Right ventricle myocardium inferior (tissue), 1 donor: ENCODE data around the gene CADPS2. TPM values are rescaled to one million over a fixed set of nuclear protein-coding genes. Genes with fewer than 3 reads are reported as not detected.
"Not testable (repeated sequence)": the region's sequence is repeated elsewhere in the genome, so short reads cannot be mapped to it uniquely, and the experiment has no call there.

Experiments
- ATAC-seq: fragments of 200-7000 bp; cut with Tn5 transposase; one replicate; pipeline ENCODE4 v1.9.1; 2020; ENCODE audit warnings: mild to moderate bottlenecking, moderate library complexity
- DNase-seq: peaks from one replicate; pipeline ENCODE4 v3.0.0; 2021; ENCODE audit errors: missing footprints
- intact Hi-C: fragments of 100-400 bp; cut with DNase I; formaldehyde crosslinking; loops from one replicate; pipeline ENCODE4 v1.11.0; 2022
- total RNA-seq: library from RNA; stranded (reverse); fragmentation: NEBNext Ultra II Directional; extraction: Animal tissue kit (Norgen Biotek cat#: 25700); gene quantifications from one replicate; pipeline ENCODE4 v1.2.1, GENCODE V29; 2021
- donor health status: DM: no; HTN: yes; CAD: no; lungs with severe emphysema.

Gene CADPS2
- total RNA-seq, 1 donor from 2014 or later = 20.8 TPM

DNA sequence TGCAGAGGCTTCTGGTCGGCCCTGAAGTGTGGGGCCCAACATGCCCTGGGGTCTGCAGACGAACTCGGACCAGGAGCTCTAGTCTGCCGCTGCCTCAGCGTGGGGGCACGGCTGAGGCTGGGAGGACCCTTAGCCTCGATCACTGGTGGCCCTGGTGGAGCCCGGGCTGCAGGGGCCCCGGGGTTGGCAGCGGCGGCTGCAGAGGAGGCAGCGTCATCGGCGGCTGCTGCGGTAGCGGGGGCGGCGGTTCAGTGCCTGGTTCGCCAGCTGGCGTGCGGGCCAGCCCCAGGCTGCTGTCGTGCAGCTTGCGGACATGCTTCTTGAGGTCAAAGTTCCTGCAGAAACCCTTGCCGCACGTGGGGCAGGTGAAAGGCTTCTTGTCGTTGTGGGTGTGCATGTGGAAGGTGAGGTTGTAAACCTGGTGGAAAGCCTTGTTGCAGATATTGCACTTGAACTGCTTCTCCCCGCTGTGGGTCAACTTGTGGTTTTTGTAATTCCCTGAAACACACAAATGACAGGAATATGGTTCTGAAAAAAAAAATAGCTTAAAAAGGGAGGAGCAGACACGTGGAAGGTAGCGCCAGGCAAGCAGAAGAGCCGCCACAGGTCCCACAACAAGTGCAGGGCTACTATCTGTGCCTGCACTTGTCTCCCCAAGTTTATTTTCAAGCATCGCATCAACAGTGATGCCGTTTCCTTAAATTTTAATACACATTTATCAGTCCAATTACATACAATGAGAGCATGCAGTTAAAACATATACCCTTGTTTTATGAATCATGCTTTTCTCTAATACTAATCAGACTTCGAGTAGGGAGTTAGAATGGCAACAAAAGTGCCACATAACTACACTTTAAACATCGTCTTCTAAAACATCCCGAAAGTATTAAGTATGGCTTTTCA lies 584.2 kb downstream of the CADPS2 start:
- intact Hi-C loops = no loop called here
- no peak for ATAC-seq
- no peak for DNase-seq

DNA sequence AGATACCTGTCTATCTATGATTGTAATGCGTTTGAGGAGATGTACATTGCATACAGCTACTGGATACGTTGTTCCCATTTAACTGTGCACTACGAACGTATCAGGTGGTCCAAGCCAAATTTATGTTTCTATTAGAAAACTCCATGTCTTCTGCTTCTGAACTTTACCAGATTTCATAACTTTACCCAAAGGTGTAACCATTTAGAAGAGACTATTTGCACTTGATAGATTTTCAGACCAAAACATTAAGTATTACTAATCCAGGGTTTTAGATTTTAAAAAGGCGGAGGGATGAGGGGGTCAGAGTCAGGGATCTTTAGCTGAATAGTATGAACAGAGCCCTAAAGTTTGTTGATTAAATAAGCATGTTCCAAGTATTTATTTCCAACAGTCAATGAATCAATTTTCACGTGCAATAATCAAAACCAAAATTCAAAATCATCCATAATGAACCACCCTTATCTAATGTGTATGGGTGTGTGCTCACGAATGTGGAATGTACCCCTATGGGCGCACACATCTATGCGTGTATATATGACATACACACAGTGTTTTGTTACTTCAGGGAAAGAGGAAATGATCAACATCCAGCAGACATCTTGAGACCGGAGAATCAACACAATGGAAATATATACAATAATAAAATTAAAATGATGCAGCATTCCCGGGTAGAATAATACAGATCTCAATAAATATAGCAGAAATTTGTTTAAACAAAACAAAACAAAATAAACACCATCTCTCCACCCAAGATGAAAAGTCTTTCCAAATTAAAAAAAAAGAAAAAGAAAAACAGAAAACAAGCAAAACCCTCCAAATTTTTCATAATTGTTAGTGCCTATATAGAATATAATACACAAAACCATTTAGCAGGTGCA lies 585.1 kb downstream of the CADPS2 start:
- ATAC-seq = no peak
- no peak for DNase-seq
- intact Hi-C loops = no loop called here

DNA sequence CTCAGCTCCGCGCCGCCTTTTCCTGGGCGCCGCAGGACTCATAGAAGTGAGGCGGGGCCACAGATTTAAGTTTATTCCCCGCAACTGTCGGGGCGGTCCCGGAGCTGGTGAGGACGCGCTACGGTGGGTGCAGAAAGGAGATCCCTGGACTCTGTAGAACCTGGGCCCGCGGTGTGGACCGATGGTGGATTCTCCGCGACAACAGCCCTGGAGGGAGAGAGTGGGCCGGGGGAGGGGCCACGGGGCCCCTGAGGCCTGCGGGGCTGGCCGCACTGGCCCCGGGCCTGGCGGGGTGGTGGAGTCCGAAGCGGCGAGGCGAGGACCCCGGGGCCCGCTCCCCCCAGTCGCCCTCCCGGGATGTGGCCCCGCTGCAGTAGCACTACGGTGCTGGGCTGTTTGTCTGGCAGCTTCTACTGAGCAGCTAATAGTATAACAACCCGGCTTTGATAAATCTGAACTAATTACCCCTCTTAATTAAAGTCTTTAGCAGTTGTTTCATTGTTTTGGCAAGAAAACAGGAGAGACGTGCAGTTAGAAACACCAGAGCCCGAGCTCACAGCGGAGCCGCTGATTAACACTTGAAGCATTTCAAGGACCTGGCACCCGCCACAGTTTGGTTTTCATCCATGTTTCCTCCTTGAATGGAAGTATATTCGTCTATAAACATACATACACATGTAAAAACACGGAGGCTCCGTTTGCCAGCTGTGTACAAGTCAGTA lies 585.9 kb downstream of the CADPS2 start:
- ATAC-seq (no peak), DNase-seq (no peak)
- intact Hi-C loops = no loop called here

DNA sequence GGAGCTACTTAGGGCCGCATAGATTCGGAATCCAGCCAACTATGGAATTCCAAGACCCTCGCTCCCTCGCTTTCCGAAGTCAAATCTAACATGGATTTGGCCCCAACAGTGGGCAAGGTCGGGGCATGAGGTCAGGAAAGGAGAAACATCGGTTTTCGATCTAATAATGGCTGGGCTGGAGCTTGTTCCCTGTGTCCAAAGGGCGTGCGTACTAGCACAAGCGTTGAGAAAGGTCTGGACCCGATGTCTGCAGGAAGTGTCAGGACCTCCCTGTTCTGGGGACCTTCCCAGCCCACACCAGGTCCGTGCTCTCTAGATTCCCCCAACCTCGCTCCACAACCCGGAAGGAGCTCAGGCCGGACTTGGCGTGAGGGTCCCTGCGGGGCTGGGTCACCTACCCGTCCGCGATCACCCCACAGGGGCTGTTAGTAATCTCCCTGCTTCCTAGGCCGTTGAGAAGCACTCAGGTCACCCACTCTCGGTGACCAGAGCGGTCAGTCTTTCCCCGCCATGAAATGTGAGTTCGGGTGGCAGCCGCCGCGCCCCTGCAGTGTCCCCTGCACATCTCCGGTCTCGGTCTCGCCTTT lies 586.5 kb downstream of the CADPS2 start:
- ATAC-seq (no peak), DNase-seq (no peak)
- intact Hi-C loops = no loop called here

DNA sequence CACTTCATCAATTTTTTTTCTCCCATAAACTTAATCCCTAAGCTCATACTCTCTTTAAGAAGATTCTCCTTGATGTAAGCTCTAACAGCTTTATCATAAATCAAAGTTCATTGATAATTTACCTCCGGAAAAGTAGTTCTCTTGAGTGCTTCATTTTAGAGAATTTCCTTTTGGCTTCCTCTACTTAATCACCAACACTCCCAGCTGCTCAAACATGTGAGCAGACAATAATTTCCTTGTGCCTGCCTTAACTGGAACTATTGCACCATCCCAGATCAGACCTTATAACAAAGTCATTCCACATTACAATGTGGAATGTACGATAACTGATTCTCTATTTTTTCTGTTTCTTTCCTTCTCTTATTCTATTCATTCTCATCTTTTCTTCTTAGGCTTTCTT lies 587.6 kb downstream of the CADPS2 start:
- intact Hi-C loops = no loop called here
- no peak for DNase-seq

DNA sequence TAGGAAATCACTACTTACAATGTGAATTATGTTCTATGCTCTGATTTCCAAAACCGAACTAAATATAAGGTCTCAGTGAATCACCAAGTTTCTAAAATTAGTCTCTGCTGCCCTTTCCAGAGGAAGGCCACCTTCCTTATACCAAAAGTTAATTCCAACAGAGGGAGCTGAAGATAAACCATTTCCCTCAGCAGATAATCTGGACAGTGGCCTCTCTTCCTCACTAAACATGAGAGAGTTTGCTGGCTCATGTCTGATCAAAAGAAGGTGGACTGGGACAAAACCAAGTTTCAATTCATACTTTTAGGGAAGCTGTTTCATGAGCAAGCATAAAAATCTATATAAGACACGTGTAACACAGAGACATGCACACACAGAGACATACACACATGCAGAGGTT lies 588.1 kb downstream of the CADPS2 start:
- DNase-seq (no peak), ATAC-seq (no peak)
- intact Hi-C loops = no loop called here

More for the DNA sequence above, 587.6 kb downstream of the CADPS2 start:
- ATAC-seq = no peak

DNA sequence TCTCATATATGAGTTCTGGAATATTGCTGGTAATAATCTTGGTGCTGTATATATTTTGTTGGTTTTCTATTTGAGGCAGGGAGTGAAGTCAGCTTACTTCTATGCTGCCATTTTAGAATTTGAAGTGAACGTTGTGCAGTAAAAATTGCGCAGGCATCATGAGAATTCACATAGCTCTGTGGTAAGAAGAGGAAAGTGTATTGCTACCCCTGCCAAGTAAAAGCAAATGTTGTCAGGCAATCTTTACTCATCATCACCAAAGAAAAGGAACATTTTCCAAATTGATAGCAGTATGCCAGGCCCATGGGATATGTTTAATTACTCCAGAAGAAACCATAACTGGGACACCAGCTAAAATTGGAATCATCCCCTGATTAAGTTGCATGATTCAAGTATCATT lies 595.1 kb downstream of the CADPS2 start:
- no peak for ATAC-seq
- intact Hi-C loops = no loop called here
- DNase-seq = no peak

DNA sequence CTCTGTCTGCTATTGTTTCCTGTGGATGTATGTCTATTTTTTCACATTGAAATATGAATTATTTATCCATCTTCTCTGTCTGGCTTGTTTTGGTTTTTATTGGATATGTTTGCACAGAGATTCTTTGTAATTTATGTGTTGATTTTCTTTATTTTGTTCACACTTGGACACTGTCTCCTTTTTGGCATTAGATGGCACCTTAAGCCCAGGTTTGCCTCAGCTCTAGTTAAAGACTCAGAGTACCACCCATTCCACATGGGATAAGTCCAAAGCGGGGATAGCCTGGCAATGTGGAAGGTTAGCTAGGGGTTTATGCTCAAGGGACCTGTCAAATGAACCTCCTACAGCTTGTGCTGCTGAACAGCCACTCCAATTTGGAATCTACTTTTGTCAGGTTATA lies 595.8 kb downstream of the CADPS2 start:
- ATAC-seq (no peak), DNase-seq (no peak)
- intact Hi-C loops = no loop called here

DNA sequence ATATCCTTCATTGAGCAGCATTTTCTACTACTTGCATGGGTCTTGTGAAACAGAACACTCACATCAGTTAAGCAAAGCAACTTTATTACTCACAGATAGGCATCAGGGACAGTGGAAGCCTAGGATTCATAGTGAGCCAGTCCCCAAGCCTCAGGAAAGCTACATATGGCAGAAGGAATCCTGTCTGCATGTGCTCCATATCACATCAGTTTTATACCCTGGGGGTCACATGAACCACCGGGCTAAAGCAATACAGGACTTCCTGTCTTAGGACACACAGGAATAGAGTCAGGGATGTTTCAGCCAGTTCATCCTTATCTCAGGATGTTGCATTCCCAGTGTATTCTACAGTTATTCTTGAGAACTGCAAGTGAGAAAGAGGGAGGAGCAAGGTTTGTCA lies 596.8 kb downstream of the CADPS2 start:
- DNase-seq = no peak
- intact Hi-C loops = no loop called here
- no peak for ATAC-seq

DNA sequence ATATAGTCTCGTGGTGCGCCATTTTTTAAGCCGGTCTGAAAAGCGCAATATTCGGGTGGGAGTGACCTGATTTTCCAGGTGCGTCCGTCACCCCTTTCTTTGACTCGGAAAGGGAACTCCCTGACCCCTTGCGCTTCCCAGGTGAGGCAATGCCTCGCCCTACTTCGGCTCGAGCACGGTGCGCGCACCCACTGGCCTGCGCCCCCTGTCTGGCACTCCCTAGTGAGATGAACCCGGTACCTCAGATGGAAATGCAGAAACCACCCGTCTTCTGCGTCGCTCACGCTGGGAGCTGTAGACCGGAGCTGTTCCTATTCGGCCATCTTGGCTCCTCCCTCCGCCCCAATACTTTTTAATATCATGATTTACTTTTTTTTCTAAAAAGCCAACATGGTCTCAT lies 601.7 kb downstream of the CADPS2 start:
- intact Hi-C loops, ATAC-seq, DNase-seq: not testable (repeated sequence)

DNA sequence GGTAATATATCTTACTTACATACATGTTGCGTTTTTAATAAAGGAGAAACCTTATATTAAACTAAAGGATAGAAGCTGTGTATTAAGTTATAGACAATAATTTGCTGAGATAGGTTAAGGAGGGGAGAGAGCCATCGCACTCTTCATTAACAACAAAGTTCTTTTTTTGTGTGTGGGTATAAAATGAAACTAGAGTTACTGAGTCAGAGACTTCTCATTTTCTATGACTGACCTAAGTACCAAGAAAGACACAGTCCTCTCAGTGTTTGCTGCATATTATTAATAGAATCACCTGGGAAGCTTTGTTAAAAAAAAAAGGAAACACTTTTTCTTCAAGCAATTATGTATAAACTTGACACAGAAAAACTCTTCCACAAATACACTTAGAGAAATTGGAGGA lies 613.1 kb downstream of the CADPS2 start:
- DNase-seq = no peak
- intact Hi-C loops = no loop called here
- no peak for ATAC-seq

DNA sequence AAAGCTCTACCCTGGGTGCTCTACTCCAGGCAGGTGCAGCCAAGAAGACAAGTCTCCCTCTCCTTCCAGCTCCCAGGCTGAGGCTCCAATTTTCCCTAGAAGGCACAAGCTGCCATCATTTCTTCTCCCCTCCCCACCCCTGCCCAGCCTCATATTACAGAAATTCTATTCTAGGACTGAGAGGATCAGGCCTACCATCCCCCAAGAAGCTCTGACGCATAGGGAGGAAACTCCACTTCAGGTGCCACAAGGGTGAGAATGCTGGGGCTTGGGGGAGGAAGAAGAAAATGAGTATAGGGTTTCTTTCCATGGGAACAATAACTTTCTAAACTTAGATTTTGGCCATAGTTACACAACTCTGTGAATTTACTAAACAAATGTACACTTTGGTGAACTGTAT lies 617.0 kb downstream of the CADPS2 start:
- intact Hi-C loops = no loop called here
- ATAC-seq = no peak
- no peak for DNase-seq

Other genes starting within 250 kb of the CADPS2 start
- gene RNF133, start 187.3 kb downstream of the CADPS2 start, total RNA-seq = 0.38 TPM
- gene RNF148, start 183.5 kb downstream of the CADPS2 start, total RNA-seq = 0.32 TPM
- gene TAS2R16, start 109.2 kb upstream of the CADPS2 start, total RNA-seq = not detected